Erythroblast (primary cell): ENCODE results near the gene SH3D19.

ENCODE experiments used
- GATA1 ChIP-seq: IDR thresholded peaks from 2 replicates; pipeline ENCODE4 v1.6.1; 2011; ENCODE audit warnings: low read depth, mild to moderate bottlenecking, control low read depth, low read length, moderate library complexity
- POLR2A ChIP-seq: IDR thresholded peaks from 2 replicates; pipeline ENCODE4 v1.6.1; 2011; ENCODE audit warnings: mild to moderate bottlenecking, low read length

DNA sequence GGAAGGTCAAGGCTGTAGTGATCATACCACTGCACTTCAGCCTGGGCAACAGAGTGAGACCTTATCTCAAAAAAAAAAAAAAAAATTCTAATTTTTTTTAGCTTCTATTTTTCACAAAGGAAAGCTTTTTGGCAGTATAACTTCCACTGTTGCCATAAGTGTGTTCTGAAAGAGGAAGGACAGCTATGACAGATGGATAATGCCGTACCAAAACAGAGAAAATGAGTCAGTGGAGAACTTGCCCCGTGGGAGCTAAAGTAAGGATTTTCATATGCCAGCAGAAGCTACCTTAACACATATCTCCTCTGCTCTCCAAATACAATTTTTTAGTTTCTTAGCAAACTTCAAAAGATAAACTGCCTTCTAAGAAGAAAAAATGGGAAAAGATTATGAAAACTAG lies 182.2 kb downstream of the SH3D19 start:
- TF ChIP-seq POLR2A (no peak), GATA1 (no peak)
